Measurements from ENCODE around the gene OR51E1. TPM values are rescaled to one million over a fixed set of nuclear protein-coding genes. Genes with fewer than 3 reads are reported as not detected.

OR51E1 gene
- total and polyA plus RNA-seq, 8 donors: 0.18 to 2.5 (median 0.86) TPM; not detected in 4

GRCh38 chr11:4671741-4672140 is 28.0 kb downstream of the OR51E1 start:
- WGBS, 5 donors: 78 to 90% (median 79%) methylated on average over 2 of the region's 2 CpGs
- Histone ChIP-seq H3K27me3 (no peaks in the 10 kb centered on the region), H3K27ac (no peak overlapping the region), H3K9me3 (no peaks in the 10 kb centered on the region), H3K4me1 (no peaks in the 10 kb centered on the region), H3K36me3 (no peaks in the 10 kb centered on the region), H3K4me3 (no peak overlapping the region)
- DNase-seq: no peak
- no peak for TF ChIP-seq POLR2A (IDR thresholded peaks at IDR 0.05)
- no peak for TF ChIP-seq POLR2AphosphoS5 (IDR thresholded peaks at IDR 0.05)
- no peak for TF ChIP-seq EP300 (IDR thresholded peaks at IDR 0.05)
- TF ChIP-seq CTCF (IDR thresholded peaks at IDR 0.05): no peak
- intact Hi-C loops (cut with DNase I; ENCODE audit: low total_unique reads): no loop called here

GRCh38 chr11:4672470-4672869 is 28.7 kb downstream of the OR51E1 start:
- Histone ChIP-seq H3K4me1 (no peaks in the 10 kb centered on the region), H3K36me3 (no peaks in the 10 kb centered on the region), H3K27ac (no peak overlapping the region), H3K4me3 (no peak overlapping the region), H3K27me3 (no peaks in the 10 kb centered on the region), H3K9me3 (no peaks in the 10 kb centered on the region)
- TF ChIP-seq POLR2A (IDR thresholded peaks at IDR 0.05) (no peak), EP300 (IDR thresholded peaks at IDR 0.05) (no peak), POLR2AphosphoS5 (IDR thresholded peaks at IDR 0.05) (no peak), CTCF (IDR thresholded peaks at IDR 0.05) (no peak)
- intact Hi-C loops (cut with DNase I; ENCODE audit: low total_unique reads): no loop called here
- DNase-seq: no peak
- 42 to 69% (median 66%) methylated on average over 3 of the region's 3 CpGs for WGBS, 5 donors

DNA sequence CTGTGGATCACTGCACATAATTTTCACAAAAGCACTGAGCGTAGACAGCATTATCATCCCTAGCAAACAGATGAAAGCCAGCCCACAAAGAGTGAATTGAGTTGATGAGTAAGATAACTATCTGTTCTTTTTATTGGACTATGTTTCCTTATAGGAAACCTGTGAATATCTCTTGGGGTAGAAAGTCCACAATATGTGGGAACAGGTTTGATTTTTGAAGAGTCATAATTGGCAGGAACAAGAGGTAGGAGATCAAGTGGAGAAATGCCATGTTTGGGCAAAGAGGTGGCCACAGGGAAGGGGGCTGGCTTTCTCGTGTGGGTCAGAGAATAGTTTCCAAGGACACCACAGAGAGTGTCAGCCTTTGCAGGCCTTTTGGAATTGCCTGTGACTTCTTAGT is 30.0 kb downstream of the OR51E1 start:
- H3K9me3 ChIP-seq: no peaks in the 10 kb centered on the region
- intact Hi-C loops (cut with DNase I; ENCODE audit: low total_unique reads): no loop called here
- 61 to 74% (median 70%) methylated on average over 2 of the region's 2 CpGs for WGBS, 5 donors
- no peak overlapping the region for H3K4me3 ChIP-seq
- no peaks in the 10 kb centered on the region for H3K4me1 ChIP-seq
- H3K36me3 ChIP-seq: no peaks in the 10 kb centered on the region
- TF ChIP-seq EP300 (IDR thresholded peaks at IDR 0.05): no peak
- TF ChIP-seq POLR2AphosphoS5 (IDR thresholded peaks at IDR 0.05): no peak
- DNase-seq: no peak
- no peaks in the 10 kb centered on the region for H3K27me3 ChIP-seq
- no peak overlapping the region for H3K27ac ChIP-seq

DNA sequence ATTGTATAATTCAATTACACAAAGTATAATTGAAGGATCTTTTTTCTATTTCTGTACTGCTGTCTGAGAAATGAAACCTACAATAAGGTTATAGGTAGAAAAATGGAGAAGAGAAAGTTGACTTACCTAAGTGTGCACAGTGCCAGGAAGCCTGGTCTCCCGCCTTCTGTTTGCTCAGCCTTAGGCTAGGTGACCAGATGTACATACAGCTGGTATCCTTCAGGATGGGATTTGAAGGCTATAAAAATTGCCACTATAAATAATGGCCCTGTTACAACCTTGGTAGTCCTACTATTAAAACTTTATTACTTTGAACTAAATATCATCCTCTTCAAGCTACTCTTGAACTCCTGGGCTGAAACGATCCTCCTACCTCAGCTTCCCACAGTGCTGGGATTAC is 34.2 kb downstream of the OR51E1 start:
- 55 to 76% (median 63%) methylated on average over 2 of the region's 2 CpGs for WGBS, 5 donors
- no peak for DNase-seq
- intact Hi-C loops (cut with DNase I; ENCODE audit: low total_unique reads): no loop called here

More for the DNA sequence above, 34.2 kb downstream of the OR51E1 start:
- Histone ChIP-seq H3K4me1 (no peaks in the 10 kb centered on the region), H3K27me3 (no peaks in the 10 kb centered on the region), H3K4me3 (no peak overlapping the region), H3K36me3 (no peaks in the 10 kb centered on the region), H3K9me3 (no peaks in the 10 kb centered on the region), H3K27ac (no peak overlapping the region)
- TF ChIP-seq CTCF (IDR thresholded peaks at IDR 0.05) (no peak), POLR2A (IDR thresholded peaks at IDR 0.05) (no peak), EP300 (IDR thresholded peaks at IDR 0.05) (no peak), POLR2AphosphoS5 (IDR thresholded peaks at IDR 0.05) (no peak)
